ENCODE measurements around the gene EPHA8. TPM values are rescaled to one million over a fixed set of nuclear protein-coding genes. Genes with fewer than 3 reads are reported as not detected.

The EPHA8 gene
- total and polyA plus RNA-seq, 2 donors (not counting 1 experiment from before 2014, with no cell fraction given): not detected

- H2AFZ ChIP-seq (ENCODE audit: insufficient read depth, low read depth, low read length, poor library complexity, severe bottlenecking): no peak overlapping the region
- ChIA-PET CTCF (no interaction called here), POLR2A (no interaction called here)
- intact Hi-C loops (cut with micrococcal nuclease): no loop called here
- ATAC-seq (ENCODE audit: low read depth): no peak
- peaks cover 2% of the 10 kb centered on the region for H3K9me3 Mint-ChIP-seq (ENCODE audit: insufficient read depth)
- no peaks in the 10 kb centered on the region for H4K20me1 ChIP-seq (ENCODE audit: control insufficient read depth, insufficient read depth, low read length, poor library complexity, severe bottlenecking)
- H3K36me3 ChIP-seq (replicated peaks in 1 of 2; ENCODE audit: control extremely low read depth in 1 of 2, control insufficient read depth in 1 of 2, extremely low read depth in 1 of 2, insufficient read depth in 2 of 2, low read length in 1 of 2): no peaks in the 10 kb centered on the region
- no peaks in the 10 kb centered on the region for H3K79me2 ChIP-seq (ENCODE audit: control insufficient read depth, insufficient read depth, low read length)
- no peak overlapping the region for H3K9ac ChIP-seq (ENCODE audit: low read length)
- H3K4me3 ChIP-seq (ENCODE audit: control extremely low read depth in 1 of 5, extremely low read depth in 1 of 5, insufficient read depth in 1 of 5, low read depth in 2 of 5, low read length in 4 of 5): no peak overlapping the region
- DNase-seq: no peak
- no peaks in the 10 kb centered on the region for H3K27me3 ChIP-seq (replicated peaks in 1 of 4; ENCODE audit: control extremely low read depth in 1 of 4, control insufficient read depth in 3 of 4, insufficient read depth in 4 of 4, low read length in 3 of 4)
- 62% methylated on average over 2 of the region's 8 CpGs for WGBS (ENCODE audit: insufficient coverage)
- peaks cover 6% of the 10 kb centered on the region for H3K27me3 Mint-ChIP-seq
- H3K4me1 ChIP-seq (ENCODE audit: control insufficient read depth in 2 of 2, insufficient read depth in 2 of 2, low read length in 2 of 2): no peaks in the 10 kb centered on the region
- H3K9me3 ChIP-seq (ENCODE audit: control extremely low read depth in 1 of 3, control insufficient read depth in 2 of 3, insufficient read depth in 1 of 3, low read length in 2 of 3): peaks cover 0 to 9% (median 0%) of the 10 kb centered on the region in 3 donors
- no peak for TF ChIP-seq EZH2 (IDR thresholded peaks at IDR 0.05; ENCODE audit: borderline replicate concordance, insufficient read depth, low read depth, low read length, poor library complexity, severe bottlenecking)
- TF ChIP-seq CTCF (IDR thresholded peaks at IDR 0.05): no peak
- no peaks in the 10 kb centered on the region for H3K4me1 Mint-ChIP-seq
- no peak overlapping the region for H3K4me3 Mint-ChIP-seq
- no peak overlapping the region for H3K4me2 ChIP-seq (replicated peaks; ENCODE audit: low read depth, low read length, poor library complexity, severe bottlenecking)
- no peak overlapping the region for H3K27ac Mint-ChIP-seq
- no peak overlapping the region for H3K27ac ChIP-seq (ENCODE audit: low read length in 2 of 2)
Observed at GRCh38 chr1:22575532-22576149, 12.4 kb downstream of the EPHA8 start.

- Mint-ChIP-seq H3K4me1 (no peaks in the 10 kb centered on the region), H3K27ac (no peak overlapping the region), H3K4me3 (no peak overlapping the region), H3K27me3 (peaks cover 6% of the 10 kb centered on the region), H3K9me3 (ENCODE audit: insufficient read depth) (peaks cover 2% of the 10 kb centered on the region)
- intact Hi-C loops (cut with micrococcal nuclease): no loop called here
- CTCF ChIA-PET: no interaction called here
- Histone ChIP-seq H3K79me2 (ENCODE audit: control insufficient read depth, insufficient read depth, low read length) (no peaks in the 10 kb centered on the region), H3K27ac (ENCODE audit: low read length in 2 of 2) (no peak overlapping the region), H3K27me3 (replicated peaks in 1 of 4; ENCODE audit: control extremely low read depth in 1 of 4, control insufficient read depth in 3 of 4, insufficient read depth in 4 of 4, low read length in 3 of 4) (no peaks in the 10 kb centered on the region), H3K4me1 (ENCODE audit: control insufficient read depth in 2 of 2, insufficient read depth in 2 of 2, low read length in 2 of 2) (no peaks in the 10 kb centered on the region), H3K9me3 (ENCODE audit: control extremely low read depth in 1 of 3, control insufficient read depth in 2 of 3, insufficient read depth in 1 of 3, low read length in 2 of 3) (peaks cover 0 to 9% (median 0%) of the 10 kb centered on the region in 3 donors), H4K20me1 (ENCODE audit: control insufficient read depth, insufficient read depth, low read length, poor library complexity, severe bottlenecking) (no peaks in the 10 kb centered on the region), H3K4me3 (ENCODE audit: control extremely low read depth in 1 of 5, extremely low read depth in 1 of 5, insufficient read depth in 1 of 5, low read depth in 2 of 5, low read length in 4 of 5) (no peak overlapping the region), H3K4me2 (replicated peaks; ENCODE audit: low read depth, low read length, poor library complexity, severe bottlenecking) (no peak overlapping the region), H3K36me3 (replicated peaks in 1 of 2; ENCODE audit: control extremely low read depth in 1 of 2, control insufficient read depth in 1 of 2, extremely low read depth in 1 of 2, insufficient read depth in 2 of 2, low read length in 1 of 2) (no peaks in the 10 kb centered on the region), H2AFZ (ENCODE audit: insufficient read depth, low read depth, low read length, poor library complexity, severe bottlenecking) (no peak overlapping the region), H3K9ac (ENCODE audit: low read length) (no peak overlapping the region)
- no peak for DNase-seq
- POLR2A ChIA-PET: no interaction called here
- no peak for ATAC-seq (ENCODE audit: low read depth)
- TF ChIP-seq CTCF (IDR thresholded peaks at IDR 0.05) (no peak), EZH2 (IDR thresholded peaks at IDR 0.05; ENCODE audit: borderline replicate concordance, insufficient read depth, low read depth, low read length, poor library complexity, severe bottlenecking) (no peak)
- WGBS (ENCODE audit: insufficient coverage): 92% methylated on average over 23 of the region's 23 CpGs
Observed at GRCh38 chr1:22576150-22576544, 12.9 kb downstream of the EPHA8 start.
